ENCODE data around the gene C12orf57. TPM values are rescaled to one million over a fixed set of nuclear protein-coding genes. Genes with fewer than 3 reads are reported as not detected.
A peak's percentile ranks its signal among the peaks of the same experiment; 100 is the strongest.

C12orf57 gene
- total and polyA plus RNA-seq, 7 experiments from 2014 or later = 148 to 592 (median 394) TPM

- H3K4me3 ChIP-seq (ENCODE audit: low read length) = peak overlapping the region; percentile 92
- Mint-ChIP-seq H3K36me3 (peaks cover 11 to 58% (median 23%) of the 10 kb centered on the region in 5 donors), H3K27me3 (no peaks in the 10 kb centered on the region), H3K27ac (peak overlapping the region; percentile 83 to 100 (median 96)), H3K4me1 (peaks cover 50 to 85% (median 70%) of the 10 kb centered on the region in 7 donors), H3K4me3 (peak overlapping the region; percentile 79 to 100 (median 97)), H3K9me3 (no peaks in the 10 kb centered on the region)
- H3K27me3 ChIP-seq (ENCODE audit: control insufficient read depth in 2 of 2, insufficient read depth in 2 of 2, low read length in 2 of 2) = no peaks in the 10 kb centered on the region
- DNase-seq = no peak
- ATAC-seq = no peak
- H3K4me1 ChIP-seq (ENCODE audit: control insufficient read depth in 2 of 2, insufficient read depth in 2 of 2, low read length in 2 of 2) = peaks cover 72 to 84% of the 10 kb centered on the region in 2 donors
- peak overlapping the region; percentile 95 for H3K27ac ChIP-seq (ENCODE audit: low read depth, low read length)
- H3K9me3 ChIP-seq (ENCODE audit: control insufficient read depth in 2 of 3, low read length in 3 of 3) = no peaks in the 10 kb centered on the region
- intact Hi-C loops (cut with micrococcal nuclease) = loop anchor here (10.0 kb wide), 2 partner anchors 191 to 351 kb away; partner anchors contain the start of genes CHD4 (in 1 of the 2) and PTMS (in 1 of the 2)
- peaks cover 5 to 71% (median 20%) of the 10 kb centered on the region in 3 experiments for H3K36me3 ChIP-seq (ENCODE audit: control insufficient read depth in 2 of 3, insufficient read depth in 3 of 3, low read length in 3 of 3)
- CTCF ChIA-PET = interaction anchor here (0.8 to 1.6 kb wide), 6 partner anchors 9 to 24 kb away, joined by 3 to 9 read pairs (median 4); partner anchors contain the start of genes C12orf57 and RNU7-1
- POLR2A ChIA-PET = interaction anchor here (0.7 to 13.5 kb wide), 6 partner anchors 9 to 82 kb away, joined by 3 to 1270 read pairs (median 3); partner anchors contain the start of genes C12orf57, ENO2, LPCAT3 and PHB2
These were observed 11.5 kb downstream of the C12orf57 start for GRCh38 chr12:6955108-6956020.

DNA sequence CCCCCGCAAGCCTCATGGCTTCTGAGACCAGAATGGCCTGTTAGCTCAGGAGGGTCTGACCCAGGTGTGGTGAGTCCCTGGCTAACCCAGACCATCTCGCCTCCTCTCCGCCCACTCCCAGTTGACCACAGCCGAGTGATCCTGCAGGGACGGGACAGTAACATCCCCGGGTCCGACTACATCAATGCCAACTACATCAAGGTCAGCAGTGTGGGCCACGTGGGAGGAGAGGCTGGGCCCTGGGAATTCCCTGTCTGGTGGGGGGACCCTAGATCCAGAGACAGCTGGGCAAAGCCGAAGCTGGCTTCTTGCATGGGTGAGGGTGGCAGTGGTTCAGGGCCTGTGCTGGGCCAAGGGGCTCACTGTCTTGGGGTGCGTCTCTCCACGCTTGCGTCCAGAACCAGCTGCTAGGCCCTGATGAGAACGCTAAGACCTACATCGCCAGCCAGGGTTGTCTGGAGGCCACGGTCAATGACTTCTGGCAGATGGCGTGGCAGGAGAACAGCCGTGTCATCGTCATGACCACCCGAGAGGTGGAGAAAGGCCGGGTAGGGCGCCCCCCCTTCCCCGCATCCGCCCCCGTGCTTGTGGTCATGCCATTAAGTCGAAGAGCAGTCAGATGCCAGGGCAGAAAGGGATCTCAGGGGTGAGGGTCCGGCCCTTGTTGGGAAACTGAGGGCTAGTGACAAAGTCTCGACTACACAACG lies 12.4 kb downstream of the C12orf57 start:
- Mint-ChIP-seq H3K4me3 (peak overlapping the region; percentile 44 to 99 (median 75)), H3K27me3 (no peaks in the 10 kb centered on the region), H3K27ac (peak overlapping the region; percentile 73 to 100 (median 96)), H3K36me3 (peaks cover 12 to 63% (median 24%) of the 10 kb centered on the region in 5 donors), H3K4me1 (peaks cover 51 to 86% (median 71%) of the 10 kb centered on the region in 7 donors), H3K9me3 (no peaks in the 10 kb centered on the region)
- Histone ChIP-seq H3K9me3 (ENCODE audit: control insufficient read depth in 2 of 3, low read length in 3 of 3) (no peaks in the 10 kb centered on the region), H3K36me3 (ENCODE audit: control insufficient read depth in 2 of 3, insufficient read depth in 3 of 3, low read length in 3 of 3) (peaks cover 5 to 76% (median 20%) of the 10 kb centered on the region in 3 experiments), H3K4me3 (ENCODE audit: low read length) (no peak overlapping the region), H3K4me1 (ENCODE audit: control insufficient read depth in 2 of 2, insufficient read depth in 2 of 2, low read length in 2 of 2) (peaks cover 74 to 85% of the 10 kb centered on the region in 2 donors), H3K27me3 (ENCODE audit: control insufficient read depth in 2 of 2, insufficient read depth in 2 of 2, low read length in 2 of 2) (no peaks in the 10 kb centered on the region), H3K27ac (ENCODE audit: low read depth, low read length) (peak overlapping the region; percentile 95)
- intact Hi-C loops (cut with micrococcal nuclease) = loop anchor here (10.0 kb wide), 2 partner anchors 191 to 351 kb away; partner anchors contain the start of genes CHD4 (in 1 of the 2) and PTMS (in 1 of the 2)
- ATAC-seq = no peak
- POLR2A ChIA-PET = interaction anchor here (1.0 to 13.5 kb wide), 8 partner anchors 8 to 83 kb away, joined by 3 to 1270 read pairs (median 3); partner anchors contain the start of genes C12orf57, ENO2, PHB2 and PTPN6
- CTCF ChIA-PET = interaction anchor here (0.8 to 11.1 kb wide), 4 partner anchors 8 to 12 kb away, joined by 3 to 460 read pairs (median 4); partner anchors contain the start of genes C12orf57, PTPN6 and RNU7-1
- DNase-seq = no peak

GRCh38 chr12:6957151-6957701 lies 13.4 kb downstream of the C12orf57 start:
- Histone ChIP-seq H3K27me3 (ENCODE audit: control insufficient read depth in 2 of 2, insufficient read depth in 2 of 2, low read length in 2 of 2) (no peaks in the 10 kb centered on the region), H3K4me1 (ENCODE audit: control insufficient read depth in 2 of 2, insufficient read depth in 2 of 2, low read length in 2 of 2) (peaks cover 85 to 95% of the 10 kb centered on the region in 2 donors), H3K4me3 (ENCODE audit: low read length) (peak overlapping the region; percentile 16), H3K36me3 (ENCODE audit: control insufficient read depth in 2 of 3, insufficient read depth in 3 of 3, low read length in 3 of 3) (peaks cover 5 to 66% (median 20%) of the 10 kb centered on the region in 3 experiments), H3K27ac (ENCODE audit: low read depth, low read length) (peak overlapping the region; percentile 95), H3K9me3 (ENCODE audit: control insufficient read depth in 2 of 3, low read length in 3 of 3) (no peaks in the 10 kb centered on the region)
- Mint-ChIP-seq H3K4me1 (peaks cover 61 to 91% (median 82%) of the 10 kb centered on the region in 7 donors), H3K27me3 (no peaks in the 10 kb centered on the region), H3K9me3 (no peaks in the 10 kb centered on the region), H3K36me3 (peaks cover 11 to 59% (median 27%) of the 10 kb centered on the region in 5 donors), H3K4me3 (peak overlapping the region; percentile 62 to 99 (median 76)), H3K27ac (peak overlapping the region; percentile 16 to 100 (median 96))
- DNase-seq (no peak), ATAC-seq (no peak)
- ChIA-PET POLR2A (interaction anchor here (1.1 to 13.5 kb wide), 9 partner anchors 8 to 170 kb away, joined by 3 to 1270 read pairs (median 5); partner anchors contain the start of genes C12orf57, EMG1, PHB2 and PTPN6), CTCF (interaction anchor here (0.9 to 11.1 kb wide), 3 partner anchors 8 to 19 kb away, joined by 3 to 460 read pairs (median 11); partner anchors contain the start of genes C12orf57, PTPN6 and RNU7-1)
- intact Hi-C loops (cut with micrococcal nuclease) = loop anchor here (10.0 kb wide), 2 partner anchors 192 to 352 kb away; partner anchors contain the start of genes CHD4 (in 1 of the 2) and PTMS (in 1 of the 2)

- ChIA-PET CTCF (interaction anchor here (2.2 to 11.1 kb wide), 2 partner anchors 10 to 20 kb away, joined by 11 to 460 read pairs; partner anchors contain the start of genes C12orf57, PTPN6 and RNU7-1), POLR2A (interaction anchor here (0.5 to 13.5 kb wide), 8 partner anchors 11 to 493 kb away, joined by 3 to 1270 read pairs (median 8); partner anchors contain the start of genes C12orf57, CDCA3, EMG1 and PHB2)
- Histone ChIP-seq H3K4me3 (ENCODE audit: low read length) (peak overlapping the region; percentile 65), H3K4me1 (ENCODE audit: control insufficient read depth in 2 of 2, insufficient read depth in 2 of 2, low read length in 2 of 2) (peaks cover 91 to 96% of the 10 kb centered on the region in 2 donors), H3K27ac (ENCODE audit: low read depth, low read length) (peak overlapping the region; percentile 95), H3K9me3 (ENCODE audit: control insufficient read depth in 2 of 3, low read length in 3 of 3) (no peaks in the 10 kb centered on the region), H3K36me3 (ENCODE audit: control insufficient read depth in 2 of 3, insufficient read depth in 3 of 3, low read length in 3 of 3) (peaks cover 5 to 58% (median 20%) of the 10 kb centered on the region in 3 experiments), H3K27me3 (ENCODE audit: control insufficient read depth in 2 of 2, insufficient read depth in 2 of 2, low read length in 2 of 2) (no peaks in the 10 kb centered on the region)
- intact Hi-C loops (cut with micrococcal nuclease) = loop anchor here (10.0 kb wide), 2 partner anchors 193 to 353 kb away; partner anchors contain the start of genes CHD4 (in 1 of the 2) and PTMS (in 1 of the 2)
- peak overlapping the region; percentile 96 to 100 (median 99) for H3K27ac Mint-ChIP-seq
- H3K27me3 Mint-ChIP-seq = no peaks in the 10 kb centered on the region
- H3K36me3 Mint-ChIP-seq = peaks cover 10 to 51% (median 21%) of the 10 kb centered on the region in 5 donors
- peak overlapping the region; percentile 89 to 99 (median 93) for H3K4me3 Mint-ChIP-seq
- DNase-seq = no peak
- no peak for ATAC-seq
- no peaks in the 10 kb centered on the region for H3K9me3 Mint-ChIP-seq
- H3K4me1 Mint-ChIP-seq = peaks cover 62 to 91% (median 83%) of the 10 kb centered on the region in 7 donors
These were observed 14.2 kb downstream of the C12orf57 start for GRCh38 chr12:6957741-6958608.

GRCh38 chr12:6958609-6959057 lies 14.8 kb downstream of the C12orf57 start:
- peak overlapping the region; percentile 65 for H3K4me3 ChIP-seq (ENCODE audit: low read length)
- H3K4me1 ChIP-seq (ENCODE audit: control insufficient read depth in 2 of 2, insufficient read depth in 2 of 2, low read length in 2 of 2) = peaks cover 89 to 91% of the 10 kb centered on the region in 2 donors
- Mint-ChIP-seq H3K36me3 (peaks cover 10 to 45% (median 21%) of the 10 kb centered on the region in 5 donors), H3K9me3 (no peaks in the 10 kb centered on the region), H3K27ac (peak overlapping the region; percentile 96 to 100 (median 99)), H3K4me3 (peak overlapping the region; percentile 89 to 99 (median 93)), H3K4me1 (peaks cover 62 to 88% (median 78%) of the 10 kb centered on the region in 7 donors), H3K27me3 (no peaks in the 10 kb centered on the region)
- DNase-seq = peak in 1 of 9 donors; percentile 27
- no peak for ATAC-seq
- H3K9me3 ChIP-seq (ENCODE audit: control insufficient read depth in 2 of 3, low read length in 3 of 3) = no peaks in the 10 kb centered on the region
- intact Hi-C loops (cut with micrococcal nuclease) = loop anchor here (10.0 kb wide), 2 partner anchors 194 to 354 kb away; partner anchors contain the start of genes CHD4 (in 1 of the 2) and PTMS (in 1 of the 2)
- H3K27me3 ChIP-seq (ENCODE audit: control insufficient read depth in 2 of 2, insufficient read depth in 2 of 2, low read length in 2 of 2) = no peaks in the 10 kb centered on the region
- H3K36me3 ChIP-seq (ENCODE audit: control insufficient read depth in 2 of 3, insufficient read depth in 3 of 3, low read length in 3 of 3) = peaks cover 5 to 52% (median 20%) of the 10 kb centered on the region in 3 experiments
- ChIA-PET CTCF (interaction anchor here (2.2 to 11.1 kb wide), 2 partner anchors 11 to 21 kb away, joined by 11 to 460 read pairs; partner anchors contain the start of genes C12orf57, PTPN6 and RNU7-1), POLR2A (interaction anchor here (1.3 to 13.5 kb wide), 8 partner anchors 10 to 269 kb away, joined by 3 to 1270 read pairs (median 10); partner anchors contain the start of genes C12orf57, CDCA3, EMG1 and PHB2)
- peak overlapping the region; percentile 95 for H3K27ac ChIP-seq (ENCODE audit: low read depth, low read length)

Measured in naive thymus-derived CD4-positive, alpha-beta T cell (primary cell).